Measurements from ENCODE around the gene NLRP7.
"Not testable (repeated sequence)": the region's sequence is repeated elsewhere in the genome, so short reads cannot be mapped to it uniquely, and the experiment has no call there.

GRCh38 chr19:54904261-54904660, 43.1 kb downstream of the NLRP7 start:
- TF ChIP-seq, protein P1, sequence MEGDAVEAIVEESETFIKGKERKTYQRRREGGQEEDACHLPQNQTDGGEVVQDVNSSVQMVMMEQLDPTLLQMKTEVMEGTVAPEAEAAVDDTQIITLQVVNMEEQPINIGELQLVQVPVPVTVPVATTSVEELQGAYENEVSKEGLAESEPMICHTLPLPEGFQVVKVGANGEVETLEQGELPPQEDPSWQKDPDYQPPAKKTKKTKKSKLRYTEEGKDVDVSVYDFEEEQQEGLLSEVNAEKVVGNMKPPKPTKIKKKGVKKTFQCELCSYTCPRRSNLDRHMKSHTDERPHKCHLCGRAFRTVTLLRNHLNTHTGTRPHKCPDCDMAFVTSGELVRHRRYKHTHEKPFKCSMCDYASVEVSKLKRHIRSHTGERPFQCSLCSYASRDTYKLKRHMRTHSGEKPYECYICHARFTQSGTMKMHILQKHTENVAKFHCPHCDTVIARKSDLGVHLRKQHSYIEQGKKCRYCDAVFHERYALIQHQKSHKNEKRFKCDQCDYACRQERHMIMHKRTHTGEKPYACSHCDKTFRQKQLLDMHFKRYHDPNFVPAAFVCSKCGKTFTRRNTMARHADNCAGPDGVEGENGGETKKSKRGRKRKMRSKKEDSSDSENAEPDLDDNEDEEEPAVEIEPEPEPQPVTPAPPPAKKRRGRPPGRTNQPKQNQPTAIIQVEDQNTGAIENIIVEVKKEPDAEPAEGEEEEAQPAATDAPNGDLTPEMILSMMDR (IDR thresholded peaks at IDR 0.05) = not testable (repeated sequence)
- not testable (repeated sequence) for TF ChIP-seq POLR2A (IDR thresholded peaks at IDR 0.05)

Measured in breast epithelium (tissue), 3 donors.